Measurements from ENCODE around the gene LRP1B.

Gene LRP1B

DNA sequence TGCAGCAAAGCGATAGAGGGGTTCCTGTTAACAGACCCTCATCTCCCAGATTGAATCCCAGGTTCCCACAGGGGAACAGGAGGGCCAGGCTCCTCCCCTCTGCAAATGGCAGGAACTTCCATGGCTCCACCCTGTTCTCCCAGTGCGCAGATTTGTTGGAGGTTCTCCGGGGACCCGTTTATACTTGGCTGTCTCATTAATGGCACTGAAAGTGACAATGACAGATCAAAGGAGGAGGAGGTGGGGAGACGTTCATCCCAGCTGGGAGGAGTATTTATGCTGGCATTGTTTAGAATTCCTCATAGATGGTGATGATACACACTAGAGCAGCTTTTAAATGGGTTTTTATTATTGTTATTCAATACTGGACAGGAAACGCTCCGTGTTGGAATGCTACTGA lies 186.9 kb downstream of the LRP1B start:
- DNase-seq: no peak

DNA sequence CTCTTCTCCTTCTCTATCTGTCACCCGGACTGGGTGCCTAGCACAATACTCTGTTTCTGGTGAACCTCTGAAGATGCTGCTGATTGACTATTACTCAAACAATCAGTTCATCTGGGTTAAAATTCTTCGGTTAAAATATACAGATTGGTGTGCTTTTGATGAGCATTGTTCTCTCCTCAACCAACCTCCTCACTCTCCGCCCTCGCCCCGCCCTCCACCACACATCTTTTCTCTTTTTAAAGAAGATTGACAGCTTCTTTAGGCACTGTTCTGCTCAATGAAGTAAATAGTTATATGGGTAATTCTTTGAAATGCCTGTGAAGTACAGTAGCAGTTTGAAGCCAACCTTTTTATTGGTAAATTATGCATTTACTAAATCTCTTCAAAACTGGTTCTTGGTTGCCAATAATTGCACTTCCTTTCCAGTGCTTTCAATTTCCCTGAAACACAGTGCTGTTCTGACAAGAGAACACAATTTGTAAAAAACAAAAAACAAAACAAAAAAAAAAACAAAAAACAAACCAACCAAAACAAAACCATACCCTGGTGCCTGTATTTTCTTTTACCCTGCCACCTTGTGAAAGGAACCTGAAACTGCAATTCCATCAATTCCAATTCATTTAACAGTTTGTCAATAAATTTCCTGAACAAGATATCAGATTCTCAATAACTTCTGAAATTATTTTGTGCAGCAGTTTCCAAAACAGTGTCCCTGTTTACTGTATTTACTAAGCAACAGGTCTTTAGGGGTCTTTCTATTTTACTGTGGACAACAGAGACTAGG lies 188.6 kb downstream of the LRP1B start:
- no peak for DNase-seq

DNA sequence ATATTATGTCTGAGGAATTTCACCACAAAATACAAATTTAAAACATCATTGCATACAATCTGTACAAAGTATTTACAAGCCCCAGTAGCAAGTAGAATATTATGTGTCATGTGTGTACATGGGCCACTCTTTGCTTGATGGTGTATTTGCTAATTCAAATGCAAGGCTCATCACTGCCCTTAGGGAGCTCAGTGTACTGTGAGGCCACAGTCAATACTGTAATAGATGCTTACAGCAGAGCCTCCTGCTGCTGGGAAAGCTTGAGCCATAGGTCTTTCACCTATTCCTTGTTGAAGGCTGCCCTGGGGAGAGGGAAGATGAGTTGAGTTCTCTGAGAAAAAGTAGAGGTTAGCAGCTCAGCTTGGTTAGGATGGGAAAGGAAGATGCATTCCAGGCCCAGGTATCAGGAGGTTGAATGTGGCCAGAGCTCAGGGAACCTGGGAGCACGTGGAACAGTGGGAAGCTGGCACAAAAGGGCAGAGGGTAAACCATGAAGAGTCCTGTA lies 189.6 kb downstream of the LRP1B start:
- no peak for DNase-seq

DNA sequence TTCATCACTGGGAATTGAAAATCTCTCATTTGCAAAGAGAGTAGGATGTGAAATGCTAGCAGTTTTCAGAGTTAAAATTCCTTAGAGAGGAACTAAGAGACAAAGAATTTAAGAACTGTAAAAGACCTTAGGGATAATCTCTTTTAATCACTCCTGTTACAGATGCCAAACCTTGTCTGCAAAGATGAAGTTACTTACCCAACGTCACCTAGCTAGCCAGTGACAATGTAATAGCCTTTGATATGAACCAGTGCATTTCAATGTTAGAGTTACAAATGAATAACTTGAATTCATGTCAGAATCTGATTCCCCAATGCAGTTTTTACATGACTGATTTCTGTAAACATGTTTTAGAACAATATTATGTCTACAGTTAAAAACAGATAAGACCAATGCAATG lies 190.1 kb downstream of the LRP1B start:
- no peak for DNase-seq

DNA sequence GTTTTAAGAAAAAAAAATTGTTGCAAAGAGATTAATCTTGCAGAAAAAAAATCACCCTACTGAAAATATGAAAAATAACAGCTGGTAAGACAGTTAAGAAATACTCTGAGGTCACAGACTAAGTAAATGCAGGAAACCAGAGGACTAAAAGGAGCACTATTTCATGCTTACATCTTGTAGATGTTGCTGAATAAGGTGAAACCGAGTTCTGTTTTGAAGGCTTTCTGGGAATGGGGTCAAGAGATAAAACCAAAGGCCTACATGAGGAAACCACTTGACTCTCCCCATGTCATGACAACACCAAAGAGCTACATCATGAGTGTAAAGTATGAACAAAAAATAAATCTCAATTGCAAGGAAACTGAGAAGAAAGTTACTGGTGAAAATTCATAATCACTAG lies 197.6 kb downstream of the LRP1B start:
- no peak for DNase-seq

DNA sequence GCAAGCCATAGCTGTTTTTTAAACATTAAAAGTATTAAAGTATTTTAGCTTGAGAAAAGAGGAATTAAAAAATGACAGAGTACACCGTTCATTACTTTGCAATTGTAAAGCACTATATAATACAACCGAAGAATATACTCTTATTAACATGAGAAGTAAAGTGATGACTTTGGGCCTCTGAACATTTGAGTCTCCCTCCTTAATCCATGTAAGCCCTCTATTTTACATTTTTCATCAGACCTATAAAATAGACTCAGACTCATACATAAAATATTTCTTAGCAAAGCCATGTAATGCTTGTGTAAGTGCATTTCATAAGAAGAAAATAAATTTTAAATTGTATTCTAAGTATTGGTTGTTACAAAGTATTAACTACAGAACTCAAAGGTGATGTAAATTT lies 198.6 kb downstream of the LRP1B start:
- no peak for DNase-seq

DNA sequence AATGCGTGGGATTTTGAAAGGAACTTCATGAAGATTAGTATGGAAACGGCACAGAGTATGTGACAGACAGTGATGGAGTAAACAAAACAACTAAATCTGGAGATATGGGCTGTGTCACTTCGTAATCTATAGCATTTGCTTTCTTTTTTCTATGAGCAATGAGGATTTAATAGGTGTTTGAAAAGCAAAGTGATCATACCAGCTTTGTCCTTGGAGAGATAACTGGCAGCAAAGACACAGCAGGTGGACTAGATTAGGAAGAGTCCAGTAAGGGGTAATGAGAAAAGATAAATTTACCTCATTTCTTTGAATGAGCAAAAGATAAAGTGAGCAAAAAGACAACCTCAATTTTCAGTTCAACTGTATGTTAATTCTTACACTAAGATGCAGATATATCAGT lies 199.0 kb downstream of the LRP1B start:
- no peak for DNase-seq

DNA sequence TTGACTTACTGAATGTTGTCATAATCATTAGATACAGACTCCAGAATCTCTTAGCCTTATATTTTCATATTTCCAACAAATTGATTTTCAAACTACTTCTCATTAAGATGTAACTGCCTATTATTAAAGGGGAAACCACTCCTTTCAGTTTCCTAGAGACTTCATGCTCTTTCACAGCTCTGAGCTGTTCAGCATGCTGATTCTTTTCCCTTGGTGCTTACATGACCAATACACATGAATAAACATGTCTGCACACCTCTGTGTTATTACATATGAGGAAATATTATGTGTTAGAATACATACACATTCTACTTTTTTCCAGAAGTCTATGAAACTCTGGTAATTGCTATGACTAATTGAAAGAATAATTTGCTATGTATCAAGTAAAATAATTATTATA lies 200.0 kb downstream of the LRP1B start:
- DNase-seq: no peak

DNA sequence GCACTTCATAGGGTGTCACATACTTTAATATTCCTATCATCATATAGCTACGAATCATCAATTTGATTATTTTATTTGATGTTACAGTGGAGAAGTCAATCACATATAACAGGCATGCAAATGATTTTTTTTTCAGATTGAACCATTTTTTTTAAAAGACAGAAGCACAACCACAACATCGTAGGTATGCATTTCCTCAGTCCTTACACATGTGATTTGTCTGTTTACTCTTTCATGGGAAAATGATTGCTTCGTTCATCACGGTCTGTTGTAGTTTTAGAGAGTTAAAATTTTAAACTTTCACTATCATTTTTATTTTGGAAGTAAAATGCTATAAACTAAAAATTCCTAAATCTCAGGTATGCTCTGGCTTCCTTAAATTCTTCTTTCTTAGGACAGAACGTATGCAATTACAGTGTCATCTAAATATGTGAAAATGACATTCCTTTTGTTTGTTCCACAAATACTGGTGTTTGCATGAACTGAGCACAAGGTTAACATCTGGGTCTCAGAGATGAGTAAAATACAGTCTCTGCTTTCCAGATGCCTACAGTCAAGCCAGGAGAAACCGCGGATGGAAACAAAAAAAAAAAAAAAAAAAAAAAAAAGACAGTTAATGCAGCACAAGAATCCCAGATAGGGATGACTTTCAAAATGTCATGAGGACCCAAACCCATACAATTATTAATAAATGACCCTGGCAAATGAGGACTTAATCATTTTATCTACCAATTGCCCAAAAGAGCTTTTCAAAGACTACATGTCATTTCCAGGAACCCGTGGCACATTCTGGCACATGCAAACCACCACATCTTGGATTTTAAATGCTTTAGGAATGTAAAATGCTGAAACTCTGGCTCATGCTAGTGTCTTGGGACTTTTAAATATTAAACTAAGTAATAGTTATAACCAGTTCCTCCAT lies 201.2 kb downstream of the LRP1B start:
- no peak for DNase-seq

DNA sequence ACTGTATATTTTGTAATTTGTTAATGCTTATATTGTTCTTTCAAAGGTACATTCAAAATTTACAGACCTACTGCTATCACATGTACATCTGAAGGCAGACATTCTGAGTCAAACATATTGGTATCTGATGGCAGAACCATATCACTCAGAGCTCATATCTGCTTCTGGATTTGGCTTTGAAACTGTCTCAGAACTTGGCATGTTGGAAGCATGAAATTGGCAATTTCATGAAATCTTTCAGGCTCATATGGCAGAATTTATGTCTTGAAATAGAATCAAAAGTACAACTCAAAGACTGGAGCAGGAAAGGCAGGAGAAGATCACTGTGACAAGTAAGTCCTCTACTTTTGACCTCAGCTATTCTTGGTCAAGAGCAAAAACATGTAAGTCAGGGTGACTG lies 202.3 kb downstream of the LRP1B start:
- DNase-seq: no peak

DNA sequence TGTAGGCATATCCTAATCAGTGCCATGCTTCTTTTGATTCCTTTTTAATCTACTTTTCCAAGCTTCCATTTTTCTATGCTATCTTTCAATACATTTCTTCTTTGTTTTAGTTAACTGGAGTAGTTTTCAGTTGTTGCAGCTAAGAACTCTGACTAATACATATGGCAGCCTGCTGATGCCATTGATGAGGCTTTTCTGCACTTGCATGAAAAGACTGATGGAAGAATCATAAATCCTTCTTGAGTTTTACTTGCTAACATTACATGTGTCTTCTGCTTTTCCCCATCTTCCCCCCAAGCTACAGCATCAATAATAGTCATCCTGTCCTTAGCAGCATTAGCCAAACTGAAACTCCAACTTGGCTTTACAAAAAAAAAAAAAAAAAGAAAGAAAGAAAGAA lies 203.3 kb downstream of the LRP1B start:
- DNase-seq: no peak

DNA sequence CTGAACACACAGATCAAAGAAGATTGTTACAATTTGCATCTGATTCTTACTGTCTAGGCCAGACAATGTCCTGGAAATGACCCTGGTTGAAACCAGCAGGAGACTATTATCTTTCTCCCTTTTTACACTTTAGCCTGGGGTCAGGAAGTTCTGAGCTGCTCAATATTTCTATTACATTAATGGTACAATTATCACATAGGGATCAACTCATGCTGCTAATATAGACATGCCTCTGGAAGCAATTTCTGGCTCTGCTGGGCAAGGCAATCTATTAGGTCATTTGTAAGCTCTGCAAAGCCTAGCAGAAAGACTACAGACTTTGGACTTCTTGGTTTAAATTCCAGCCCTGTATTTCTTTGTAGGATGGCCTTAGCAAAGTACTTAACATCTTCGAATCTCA lies 205.3 kb downstream of the LRP1B start:
- no peak for DNase-seq

DNA sequence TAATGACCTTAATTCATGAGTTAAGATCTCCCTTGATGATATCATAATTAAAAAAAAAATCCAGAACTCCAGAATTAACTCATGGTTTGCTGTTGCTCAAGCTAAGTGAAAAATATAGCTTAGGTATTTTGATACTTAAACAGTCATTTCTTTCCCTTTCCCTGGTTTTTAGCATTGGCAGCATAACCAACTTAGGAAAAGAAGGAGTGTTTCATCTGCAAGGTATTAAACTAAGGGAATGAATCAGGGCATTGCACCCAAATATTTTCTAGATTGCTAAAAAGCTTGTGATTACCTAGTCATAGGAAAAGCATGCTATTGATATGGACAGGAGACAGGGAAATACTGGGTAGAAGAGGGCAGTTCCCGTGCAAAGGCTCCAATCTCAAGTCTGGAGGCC lies 207.2 kb downstream of the LRP1B start:
- DNase-seq: no peak

DNA sequence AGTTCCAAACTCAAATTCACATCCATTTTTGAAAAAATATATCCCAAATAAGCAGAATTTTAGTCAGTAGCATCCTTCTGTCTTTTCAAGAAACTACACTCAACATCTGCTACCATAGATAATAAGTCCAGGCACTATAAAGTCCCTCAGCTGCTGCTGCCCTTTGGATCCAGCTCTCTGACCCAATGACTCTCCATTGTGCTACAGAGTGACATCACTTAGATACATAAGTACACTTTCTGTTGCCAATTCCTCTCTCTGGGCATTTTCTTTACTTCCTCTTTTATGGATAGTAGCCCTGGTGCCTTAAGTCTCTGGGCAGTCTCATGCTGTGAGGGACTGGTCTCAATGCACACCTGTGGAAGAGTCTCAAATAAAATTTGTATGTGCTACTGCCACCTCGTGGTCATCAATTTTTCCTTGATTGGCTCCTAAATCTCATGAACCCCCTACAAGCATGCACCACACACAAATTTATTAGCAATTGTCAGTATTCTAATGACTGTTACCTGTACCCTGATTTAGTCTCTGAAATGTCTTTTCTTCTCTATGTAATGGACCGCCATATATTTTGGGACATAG lies 219.2 kb downstream of the LRP1B start:
- no peak for DNase-seq

DNA sequence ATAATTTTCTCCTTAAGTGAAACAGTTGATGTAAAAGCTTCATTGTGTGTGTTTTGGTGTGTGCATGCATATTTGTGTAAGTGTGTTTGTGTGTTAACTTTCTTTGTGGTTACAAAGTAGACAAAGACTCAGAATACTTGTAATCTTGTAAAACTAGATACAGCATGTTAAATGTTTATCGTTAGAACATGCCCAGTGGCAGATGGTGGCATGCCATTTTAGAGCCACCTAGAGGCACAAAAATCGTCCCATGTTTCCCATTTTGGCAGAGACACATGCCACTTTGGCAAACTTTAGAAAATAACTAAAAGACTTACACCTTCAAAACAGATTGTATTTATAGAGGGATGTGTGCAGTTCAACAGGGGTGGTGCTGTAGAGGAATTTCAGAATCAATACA lies 224.1 kb downstream of the LRP1B start:
- no peak for DNase-seq

DNA sequence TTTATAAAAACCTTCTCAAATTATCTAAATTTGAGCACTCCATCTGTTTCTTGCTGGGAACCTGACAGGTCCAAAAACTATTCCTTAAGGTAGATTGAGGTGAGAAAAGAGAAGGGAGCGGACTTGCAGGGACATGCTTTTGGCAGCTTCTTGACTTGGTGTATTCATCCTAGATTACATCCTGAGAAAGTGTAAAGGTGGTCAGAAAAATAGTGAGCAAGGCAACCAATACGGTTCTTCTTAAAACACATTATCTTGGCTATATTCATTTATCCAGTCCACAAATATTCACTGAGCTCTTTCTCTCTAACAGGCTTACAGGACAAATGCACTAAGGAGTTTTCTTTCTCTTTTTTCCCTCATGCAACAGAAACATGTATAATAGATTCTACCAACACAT lies 230.0 kb downstream of the LRP1B start:
- no peak for DNase-seq

DNA sequence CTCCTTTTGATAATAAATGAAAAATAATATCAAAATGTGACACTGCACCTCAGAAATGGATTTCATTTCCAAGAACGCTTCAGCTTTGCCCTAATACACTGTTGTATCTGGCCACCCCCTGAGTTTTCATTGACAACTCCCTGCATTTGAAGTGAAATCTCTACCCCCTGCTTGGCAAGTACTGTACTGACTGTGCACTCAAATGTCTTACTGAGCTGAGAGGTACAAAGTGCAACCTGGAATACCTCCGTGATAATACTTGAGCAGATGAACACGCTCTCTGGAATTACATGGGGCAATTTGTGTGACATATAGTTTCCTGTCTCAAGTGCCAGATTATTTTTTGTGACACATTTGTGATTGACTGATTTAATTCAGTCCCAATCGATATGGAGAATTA lies 231.1 kb downstream of the LRP1B start:
- DNase-seq: no peak

DNA sequence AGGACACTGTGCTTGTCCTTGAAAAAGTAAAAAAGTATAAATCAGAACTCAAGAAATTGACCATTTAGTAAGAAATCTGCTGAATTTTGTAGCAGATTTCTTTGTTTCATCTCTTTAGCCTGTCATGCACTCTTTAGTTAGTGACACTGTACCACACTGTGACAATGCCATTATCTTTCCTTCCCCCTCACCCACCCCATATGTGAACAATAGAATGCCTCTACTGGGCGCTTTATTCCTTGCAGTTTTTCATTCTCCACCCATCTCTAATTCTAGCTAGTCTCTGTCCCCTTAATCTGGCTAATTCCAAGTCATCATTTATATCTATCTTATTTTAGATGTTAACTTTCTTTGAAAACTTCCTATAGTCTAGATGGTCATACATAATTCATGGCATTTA lies 241.0 kb downstream of the LRP1B start:
- DNase-seq: no peak

DNA sequence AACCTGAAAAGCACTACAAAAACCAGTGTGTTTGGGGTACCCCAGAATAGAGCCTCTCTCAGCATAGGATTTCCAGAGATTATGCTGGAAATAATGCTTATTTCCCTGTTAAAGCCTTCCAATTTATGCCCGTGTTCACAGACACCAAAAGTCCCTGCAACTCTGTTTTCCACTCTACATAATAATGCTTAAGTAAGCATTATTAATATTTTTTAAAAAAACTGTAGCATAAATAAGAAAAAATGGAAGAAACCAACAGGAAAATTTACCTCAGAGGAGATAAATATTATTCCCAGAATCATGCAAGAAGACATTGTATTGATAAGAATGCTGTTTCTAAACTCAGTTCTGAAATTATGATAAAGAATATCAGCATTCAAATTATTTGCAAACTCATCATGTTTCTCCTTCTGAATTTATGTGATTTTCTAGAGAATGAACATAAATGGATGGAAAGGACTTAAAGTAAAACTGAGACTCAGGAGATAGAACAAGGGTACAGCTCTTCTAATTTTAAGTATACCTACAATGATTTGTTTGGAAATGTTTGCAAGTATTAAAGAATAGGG lies 241.7 kb downstream of the LRP1B start:
- DNase-seq: no peak

DNA sequence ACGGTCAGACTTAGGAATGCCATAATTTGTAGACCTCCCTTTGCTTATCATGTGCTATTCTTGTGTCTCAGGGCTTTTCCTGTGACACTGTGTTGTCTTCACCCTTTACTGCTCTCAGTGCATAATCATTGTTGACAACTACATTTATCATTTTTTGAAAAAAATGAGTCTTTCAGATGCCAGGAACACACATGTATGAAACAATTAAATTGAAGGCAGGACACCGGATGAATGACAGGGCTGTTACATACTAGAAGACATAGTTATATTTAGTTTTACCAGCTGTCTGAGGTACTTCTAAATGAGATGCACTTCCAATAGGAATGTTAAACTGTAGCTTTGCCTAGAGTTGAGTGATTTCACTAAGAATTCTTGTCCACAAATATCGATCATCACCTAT lies 243.5 kb downstream of the LRP1B start:
- no peak for DNase-seq

DNA sequence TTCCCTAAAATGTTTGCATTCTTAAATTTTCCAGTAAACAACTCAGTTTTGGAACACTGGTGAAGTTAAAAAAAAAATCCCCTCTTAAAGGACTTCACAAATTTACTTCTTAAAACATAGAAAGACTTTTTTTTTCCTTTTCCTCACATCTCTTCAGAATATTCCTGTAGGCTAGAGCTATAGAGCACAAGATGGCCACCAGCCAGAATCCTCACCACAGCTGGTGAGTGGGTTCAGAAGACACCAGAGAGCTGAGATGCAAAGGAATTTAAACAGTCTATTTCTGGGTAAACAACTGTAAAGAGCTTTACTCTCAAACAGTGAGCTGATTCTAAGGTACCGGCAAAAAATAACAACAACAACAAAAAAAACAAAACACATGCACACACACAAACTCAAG lies 252.8 kb downstream of the LRP1B start:
- no peak for DNase-seq

DNA sequence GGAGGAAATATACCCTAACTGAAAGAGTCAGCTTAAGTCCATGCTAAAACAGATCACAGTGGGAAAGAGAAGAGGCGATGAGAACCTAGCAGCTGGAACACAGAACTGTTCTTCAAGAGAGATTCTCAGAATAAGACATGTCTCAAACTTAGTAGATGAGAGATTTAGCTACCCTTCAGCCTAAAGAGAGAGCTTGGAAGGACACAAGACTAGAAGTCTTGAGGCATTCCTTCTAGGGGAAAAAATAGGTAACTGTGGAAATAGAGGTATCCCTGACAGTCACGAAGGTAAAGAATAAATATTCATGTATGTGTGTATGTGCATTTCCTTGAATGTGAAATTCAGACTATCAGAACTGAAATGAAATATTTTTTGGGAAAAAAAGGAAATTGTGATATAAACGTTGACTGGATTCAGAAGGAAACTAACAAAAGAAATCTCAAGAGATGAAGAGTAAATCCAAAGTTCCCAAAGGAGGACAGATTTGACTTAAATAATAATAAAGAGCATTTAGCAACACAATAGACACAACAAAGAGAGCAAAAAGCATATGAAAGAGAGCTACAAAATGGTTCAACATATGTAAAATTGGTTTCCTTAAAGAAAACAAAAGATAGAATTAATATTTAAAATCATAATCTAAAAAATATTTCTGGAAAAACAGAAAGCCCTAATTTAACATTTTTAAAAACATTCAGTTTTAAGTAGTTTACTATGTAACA lies 258.7 kb downstream of the LRP1B start:
- no peak for DNase-seq

DNA sequence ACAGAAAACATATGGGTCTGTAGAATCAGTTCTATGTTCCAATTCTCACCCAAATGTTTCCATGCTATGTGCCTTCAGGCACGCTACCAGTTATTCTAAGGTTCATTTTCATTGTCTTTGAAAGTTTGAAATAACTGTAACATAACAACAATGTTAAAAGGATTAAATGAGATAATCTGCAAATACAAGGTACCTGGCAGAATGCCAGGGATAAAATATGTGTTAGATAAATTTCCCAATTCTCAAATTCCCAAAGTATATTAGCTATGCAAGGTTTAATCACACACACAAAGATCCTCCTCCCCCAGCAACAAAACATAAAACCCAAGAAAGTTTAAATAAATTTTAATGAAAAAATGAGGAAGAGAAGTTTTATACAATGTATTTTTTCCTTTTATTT lies 261.2 kb downstream of the LRP1B start:
- DNase-seq: no peak

Measured in NCI-H2029 treated with DMSO at 0.1 percent for 48 hours (cell line).